ENCODE measurements around the gene SLC35F1. TPM values are rescaled to one million over a fixed set of nuclear protein-coding genes. Genes with fewer than 3 reads are reported as not detected.

SLC35F1 gene
- polyA plus RNA-seq, 1 donor: 5.1 TPM

DNA sequence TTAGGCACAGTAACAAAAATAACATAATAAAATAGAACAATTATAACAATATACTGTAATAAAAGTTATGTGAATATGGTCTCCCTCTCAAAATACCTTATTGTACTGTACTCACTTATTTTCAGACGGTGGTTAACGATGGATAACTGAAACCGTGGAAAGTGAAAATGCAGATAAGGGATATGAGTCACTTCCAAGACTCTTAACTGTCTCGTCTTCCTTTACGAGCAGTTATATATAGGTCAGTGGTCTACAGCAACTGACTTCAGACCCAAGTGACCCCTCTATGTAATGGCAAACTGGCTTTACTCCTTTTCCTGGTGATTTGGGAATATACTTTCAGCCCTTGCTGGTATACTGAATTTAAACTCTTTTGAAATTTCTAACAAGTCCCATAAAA is 261.4 kb downstream of the SLC35F1 start:
- H3K4me3 ChIP-seq (ENCODE audit: low read length): no peak overlapping the region
- no peak overlapping the region for H3K27ac ChIP-seq (ENCODE audit: low read length)
- no peaks in the 10 kb centered on the region for H3K36me3 ChIP-seq (ENCODE audit: control insufficient read depth, insufficient read depth, low read length)
- no peaks in the 10 kb centered on the region for H3K9me3 ChIP-seq (ENCODE audit: control insufficient read depth, low read depth, low read length)
- no peaks in the 10 kb centered on the region for H3K27me3 ChIP-seq (ENCODE audit: control insufficient read depth, insufficient read depth, low read length)
- WGBS (ENCODE audit: insufficient coverage, low lambda C conversion rate): no CpG with 5 or more reads among the region's 5 CpGs
- no peak for DNase-seq
- H3K4me1 ChIP-seq (ENCODE audit: control insufficient read depth, insufficient read depth, low read length): no peaks in the 10 kb centered on the region

DNA sequence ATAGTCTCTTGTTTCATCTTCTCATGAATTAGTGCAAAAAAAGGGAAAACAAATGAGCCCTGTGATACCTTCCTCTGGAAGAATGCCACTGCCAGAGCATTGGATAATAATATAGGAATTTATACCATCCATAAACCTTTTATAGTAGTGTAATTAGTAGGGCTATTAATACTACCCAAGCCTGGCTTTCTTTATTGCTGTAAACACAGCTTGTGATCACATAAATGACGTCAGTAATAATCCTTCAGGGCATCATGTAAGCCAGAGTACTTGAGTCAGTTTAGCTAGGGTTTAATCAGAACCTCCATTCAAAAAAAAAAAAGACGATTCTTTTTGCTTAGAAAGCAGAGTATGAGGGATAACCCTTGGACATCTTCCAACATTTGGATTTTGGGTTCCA is 264.8 kb downstream of the SLC35F1 start:
- Histone ChIP-seq H3K9me3 (ENCODE audit: control insufficient read depth, low read depth, low read length) (no peaks in the 10 kb centered on the region), H3K4me3 (ENCODE audit: low read length) (no peak overlapping the region), H3K27ac (ENCODE audit: low read length) (no peak overlapping the region), H3K36me3 (ENCODE audit: control insufficient read depth, insufficient read depth, low read length) (no peaks in the 10 kb centered on the region), H3K4me1 (ENCODE audit: control insufficient read depth, insufficient read depth, low read length) (no peaks in the 10 kb centered on the region), H3K27me3 (ENCODE audit: control insufficient read depth, insufficient read depth, low read length) (no peaks in the 10 kb centered on the region)
- 43% methylated on average over 1 of the region's 2 CpGs for whole genome bisulfite sequencing (ENCODE audit: insufficient coverage, low lambda C conversion rate)
- no peak for DNase-seq

DNA sequence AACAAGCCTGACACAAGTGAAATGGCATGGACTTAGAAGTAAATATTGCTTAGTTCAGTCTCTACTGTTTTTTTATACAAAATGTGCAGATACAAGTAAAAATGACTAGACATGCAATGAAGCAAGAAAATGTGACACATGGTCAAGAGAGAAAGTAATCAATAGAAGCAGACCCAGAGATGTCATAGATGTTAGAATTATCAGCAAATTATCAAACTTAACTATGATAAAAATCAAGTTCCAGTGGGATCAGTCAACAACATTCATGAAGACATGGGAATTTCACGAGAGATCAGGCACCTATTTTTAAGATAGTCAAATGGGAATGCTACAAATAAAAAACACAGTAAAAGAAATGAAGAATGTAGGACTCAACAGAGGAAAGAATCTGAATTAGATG is 267.0 kb downstream of the SLC35F1 start:
- 50% methylated on average over 1 of the region's 1 CpG for WGBS (ENCODE audit: insufficient coverage, low lambda C conversion rate)
- no peak overlapping the region for H3K27ac ChIP-seq (ENCODE audit: low read length)

DNA sequence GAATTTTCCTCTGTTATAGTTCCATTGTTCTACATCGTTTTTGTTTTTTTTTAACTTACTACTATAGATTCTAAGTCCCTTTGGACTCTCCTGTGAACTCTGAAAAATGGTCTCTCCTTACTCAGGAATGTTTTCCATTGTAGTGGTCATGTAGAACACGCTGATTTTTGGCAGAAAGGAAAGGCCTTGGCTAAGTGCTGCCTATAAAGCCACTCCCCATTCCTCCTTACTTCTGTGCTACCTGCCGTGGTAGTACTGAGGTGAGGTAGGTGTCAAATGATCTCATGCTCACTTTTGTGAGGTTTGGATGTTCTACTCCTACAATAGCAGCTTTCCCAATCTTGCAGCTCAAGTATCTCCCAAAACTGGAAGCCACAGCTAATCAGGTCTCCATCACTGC is 270.7 kb downstream of the SLC35F1 start:
- Histone ChIP-seq H3K4me1 (ENCODE audit: control insufficient read depth, insufficient read depth, low read length) (no peaks in the 10 kb centered on the region), H3K36me3 (ENCODE audit: control insufficient read depth, insufficient read depth, low read length) (no peaks in the 10 kb centered on the region), H3K27ac (ENCODE audit: low read length) (no peak overlapping the region), H3K9me3 (ENCODE audit: control insufficient read depth, low read depth, low read length) (no peaks in the 10 kb centered on the region), H3K4me3 (ENCODE audit: low read length) (no peak overlapping the region), H3K27me3 (ENCODE audit: control insufficient read depth, insufficient read depth, low read length) (no peaks in the 10 kb centered on the region)
- no peak for DNase-seq
- WGBS (ENCODE audit: insufficient coverage, low lambda C conversion rate): 92% methylated on average over 1 of the region's 3 CpGs

More for the DNA sequence above, 267.0 kb downstream of the SLC35F1 start:
- Histone ChIP-seq H3K4me1 (ENCODE audit: control insufficient read depth, insufficient read depth, low read length) (no peaks in the 10 kb centered on the region), H3K9me3 (ENCODE audit: control insufficient read depth, low read depth, low read length) (no peaks in the 10 kb centered on the region), H3K27me3 (ENCODE audit: control insufficient read depth, insufficient read depth, low read length) (no peaks in the 10 kb centered on the region), H3K4me3 (ENCODE audit: low read length) (no peak overlapping the region), H3K36me3 (ENCODE audit: control insufficient read depth, insufficient read depth, low read length) (no peaks in the 10 kb centered on the region)
- no peak for DNase-seq

DNA sequence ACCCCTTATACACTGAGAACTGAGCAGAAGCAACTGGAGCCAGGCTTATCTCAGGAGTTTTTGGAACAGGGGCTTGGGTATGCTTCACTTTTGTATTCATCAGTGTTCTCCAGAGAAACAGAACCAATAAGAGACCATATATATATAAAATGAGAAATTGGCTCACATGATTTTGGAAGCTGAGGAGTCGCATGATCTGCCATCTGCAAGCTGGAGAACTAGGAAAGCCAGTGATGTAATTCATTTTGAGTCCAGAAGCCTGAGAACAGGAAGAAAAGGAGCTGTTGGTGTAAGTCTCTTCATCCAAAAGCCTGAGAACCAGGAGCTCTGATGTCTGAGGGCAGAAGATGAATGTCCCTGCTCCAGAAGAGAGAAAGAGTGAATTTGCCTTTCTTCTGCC is 272.0 kb downstream of the SLC35F1 start:
- Histone ChIP-seq H3K27ac (ENCODE audit: low read length) (no peak overlapping the region), H3K9me3 (ENCODE audit: control insufficient read depth, low read depth, low read length) (no peaks in the 10 kb centered on the region), H3K36me3 (ENCODE audit: control insufficient read depth, insufficient read depth, low read length) (no peaks in the 10 kb centered on the region), H3K27me3 (ENCODE audit: control insufficient read depth, insufficient read depth, low read length) (no peaks in the 10 kb centered on the region), H3K4me3 (ENCODE audit: low read length) (no peak overlapping the region), H3K4me1 (ENCODE audit: control insufficient read depth, insufficient read depth, low read length) (no peaks in the 10 kb centered on the region)
- no CpG with 5 or more reads among the region's 1 CpG for WGBS (ENCODE audit: insufficient coverage, low lambda C conversion rate)
- DNase-seq: no peak

DNA sequence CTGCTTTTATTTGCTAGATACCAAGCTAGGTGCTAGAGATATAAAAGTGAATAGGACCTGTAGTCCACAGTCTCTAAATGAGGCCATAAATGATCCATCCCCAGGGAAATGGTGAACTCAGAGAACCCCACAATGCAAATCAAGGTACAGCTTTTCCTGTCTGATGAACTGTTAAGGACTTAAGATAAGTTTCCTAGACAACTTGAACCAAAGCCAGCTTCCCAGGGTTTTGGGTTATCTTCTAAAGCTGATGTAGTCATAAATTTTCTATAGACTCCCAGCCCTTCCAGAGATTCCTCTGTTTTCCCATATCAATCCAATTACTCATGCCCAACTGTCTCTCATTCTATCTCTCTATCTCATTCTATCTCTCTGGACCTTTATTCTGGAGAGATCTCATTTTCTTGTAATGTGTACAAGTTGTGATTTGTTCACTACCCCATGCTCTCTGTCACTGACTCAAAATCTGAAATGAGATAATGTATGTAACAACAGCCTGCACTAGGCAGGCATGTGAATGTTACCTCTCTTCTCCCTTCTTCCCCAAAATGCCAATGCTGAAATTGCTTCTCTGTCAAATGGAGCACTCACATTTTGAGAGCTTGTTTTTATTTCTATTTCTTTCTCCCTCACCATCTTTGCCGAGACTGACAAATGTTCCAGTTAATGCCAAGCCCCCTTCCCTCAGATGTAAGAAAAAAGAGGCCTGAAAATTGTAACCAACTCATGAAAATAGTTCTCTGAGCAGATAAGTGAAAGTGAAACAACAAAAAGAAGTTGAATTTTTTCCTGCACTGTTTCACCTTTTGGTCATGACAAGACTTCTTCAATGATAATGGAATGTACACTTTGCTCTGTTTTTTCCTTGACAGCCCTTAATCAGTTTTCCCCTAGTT is 279.9 kb downstream of the SLC35F1 start:
- H3K27me3 ChIP-seq (ENCODE audit: control insufficient read depth, insufficient read depth, low read length): no peaks in the 10 kb centered on the region
- DNase-seq: no peak
- no peaks in the 10 kb centered on the region for H3K36me3 ChIP-seq (ENCODE audit: control insufficient read depth, insufficient read depth, low read length)
- H3K4me1 ChIP-seq (ENCODE audit: control insufficient read depth, insufficient read depth, low read length): no peaks in the 10 kb centered on the region
- H3K27ac ChIP-seq (ENCODE audit: low read length): no peak overlapping the region
- WGBS (ENCODE audit: insufficient coverage, low lambda C conversion rate): 80% methylated on average over 1 of the region's 1 CpG
- H3K9me3 ChIP-seq (ENCODE audit: control insufficient read depth, low read depth, low read length): no peaks in the 10 kb centered on the region
- no peak overlapping the region for H3K4me3 ChIP-seq (ENCODE audit: low read length)

DNA sequence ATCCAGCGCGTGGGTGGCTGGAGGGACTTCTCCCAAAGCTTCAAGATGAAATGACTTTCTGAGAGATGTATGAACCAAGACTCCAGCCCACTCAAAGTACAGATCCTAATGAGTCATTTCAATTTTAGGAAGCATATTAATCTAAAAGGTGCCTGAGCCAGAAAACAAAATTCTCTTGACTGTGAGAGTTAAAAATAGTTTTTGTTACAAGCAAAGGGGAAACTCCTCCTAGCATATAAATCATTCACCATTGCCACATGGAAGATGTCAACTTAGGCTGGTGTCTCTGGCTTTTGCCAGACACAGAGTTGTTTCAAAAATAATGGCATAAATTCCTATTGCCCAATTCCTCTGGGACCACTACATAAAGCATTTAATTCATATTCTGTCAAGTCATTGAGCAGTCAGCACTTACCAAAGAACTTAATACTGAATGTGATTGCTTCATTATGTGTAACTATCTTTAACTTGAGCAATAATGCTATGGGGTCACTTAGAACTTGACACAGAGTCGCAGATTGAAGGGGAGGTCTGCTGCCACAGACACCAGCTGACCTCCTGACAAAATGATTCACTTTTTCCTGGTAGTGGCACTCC is 280.6 kb downstream of the SLC35F1 start:
- no peak overlapping the region for H3K4me3 ChIP-seq (ENCODE audit: low read length)
- DNase-seq: no peak
- H3K27ac ChIP-seq (ENCODE audit: low read length): no peak overlapping the region
- no peaks in the 10 kb centered on the region for H3K36me3 ChIP-seq (ENCODE audit: control insufficient read depth, insufficient read depth, low read length)
- H3K9me3 ChIP-seq (ENCODE audit: control insufficient read depth, low read depth, low read length): no peaks in the 10 kb centered on the region
- no peaks in the 10 kb centered on the region for H3K4me1 ChIP-seq (ENCODE audit: control insufficient read depth, insufficient read depth, low read length)
- no CpG with 5 or more reads among the region's 3 CpGs for WGBS (ENCODE audit: insufficient coverage, low lambda C conversion rate)
- H3K27me3 ChIP-seq (ENCODE audit: control insufficient read depth, insufficient read depth, low read length): no peaks in the 10 kb centered on the region

DNA sequence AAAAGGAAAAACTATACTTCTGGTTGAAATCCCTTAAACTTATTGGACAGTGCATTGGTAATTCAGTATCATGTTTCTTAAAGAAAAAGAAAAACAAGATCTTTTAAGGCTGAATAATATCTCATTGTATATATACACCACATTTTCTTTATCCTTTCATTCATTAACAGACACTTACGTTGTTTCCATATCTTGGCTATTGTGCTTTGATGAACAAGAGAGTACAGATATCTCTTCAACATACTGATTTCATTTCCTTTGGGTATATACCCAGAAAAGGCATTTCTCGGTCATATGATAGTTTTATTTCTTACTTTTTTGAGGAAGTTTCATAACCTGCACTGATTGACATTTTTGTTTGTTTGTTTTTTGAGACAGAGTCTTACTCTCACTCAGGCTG is 281.5 kb downstream of the SLC35F1 start:
- no peaks in the 10 kb centered on the region for H3K9me3 ChIP-seq (ENCODE audit: control insufficient read depth, low read depth, low read length)
- WGBS (ENCODE audit: insufficient coverage, low lambda C conversion rate): 95% methylated on average over 2 of the region's 2 CpGs
- H3K4me1 ChIP-seq (ENCODE audit: control insufficient read depth, insufficient read depth, low read length): no peaks in the 10 kb centered on the region
- no peaks in the 10 kb centered on the region for H3K27me3 ChIP-seq (ENCODE audit: control insufficient read depth, insufficient read depth, low read length)
- no peak overlapping the region for H3K27ac ChIP-seq (ENCODE audit: low read length)
- H3K4me3 ChIP-seq (ENCODE audit: low read length): no peak overlapping the region
- no peaks in the 10 kb centered on the region for H3K36me3 ChIP-seq (ENCODE audit: control insufficient read depth, insufficient read depth, low read length)
- DNase-seq: no peak

DNA sequence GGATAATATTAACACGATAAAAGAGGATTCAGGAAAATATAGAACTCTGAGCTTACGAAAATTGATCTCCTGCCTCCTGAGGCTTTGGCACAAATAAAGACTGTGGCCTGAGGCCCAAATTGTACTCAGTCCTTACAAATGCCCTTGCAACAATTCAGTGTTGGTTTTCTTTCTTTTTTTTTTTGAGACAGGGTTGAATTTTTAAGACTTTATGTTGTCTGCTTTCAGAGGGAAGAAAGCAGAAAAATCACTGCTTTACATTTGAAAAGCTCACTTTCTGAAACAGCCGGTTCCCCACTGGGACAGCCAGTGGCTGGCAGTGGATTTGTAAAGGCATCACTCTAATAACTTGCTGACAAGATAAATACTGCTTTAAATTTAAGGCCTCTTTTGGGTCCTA is 290.5 kb downstream of the SLC35F1 start:
- Histone ChIP-seq H3K27ac (ENCODE audit: low read length) (no peak overlapping the region), H3K36me3 (ENCODE audit: control insufficient read depth, insufficient read depth, low read length) (no peaks in the 10 kb centered on the region), H3K9me3 (ENCODE audit: control insufficient read depth, low read depth, low read length) (no peaks in the 10 kb centered on the region), H3K27me3 (ENCODE audit: control insufficient read depth, insufficient read depth, low read length) (no peaks in the 10 kb centered on the region), H3K4me3 (ENCODE audit: low read length) (no peak overlapping the region), H3K4me1 (ENCODE audit: control insufficient read depth, insufficient read depth, low read length) (no peaks in the 10 kb centered on the region)
- WGBS (ENCODE audit: insufficient coverage, low lambda C conversion rate): no CpG with 5 or more reads among the region's 3 CpGs
- DNase-seq: no peak

DNA sequence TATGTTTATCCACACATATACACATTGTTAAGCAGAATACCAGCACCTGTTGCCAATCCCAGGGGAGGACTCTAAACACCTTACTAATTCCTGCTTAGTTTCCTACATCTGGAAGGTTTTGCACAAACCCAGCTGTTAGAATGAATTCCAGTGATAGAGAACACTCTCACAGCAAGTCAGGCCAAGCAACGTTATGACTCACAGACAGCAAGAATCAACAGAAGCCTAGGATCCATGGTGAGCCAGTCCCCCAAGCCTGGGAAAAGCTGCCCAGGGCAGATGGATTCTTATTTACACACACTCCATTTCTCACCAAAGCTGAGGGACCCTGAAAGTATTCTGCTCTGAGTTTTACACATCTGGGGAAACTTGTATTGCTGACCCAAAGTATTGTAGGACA is 291.7 kb downstream of the SLC35F1 start:
- Histone ChIP-seq H3K4me1 (ENCODE audit: control insufficient read depth, insufficient read depth, low read length) (no peaks in the 10 kb centered on the region), H3K27me3 (ENCODE audit: control insufficient read depth, insufficient read depth, low read length) (no peaks in the 10 kb centered on the region), H3K4me3 (ENCODE audit: low read length) (no peak overlapping the region), H3K36me3 (ENCODE audit: control insufficient read depth, insufficient read depth, low read length) (no peaks in the 10 kb centered on the region), H3K27ac (ENCODE audit: low read length) (no peak overlapping the region), H3K9me3 (ENCODE audit: control insufficient read depth, low read depth, low read length) (no peaks in the 10 kb centered on the region)
- no peak for DNase-seq
- WGBS (ENCODE audit: insufficient coverage, low lambda C conversion rate): no CpG with 5 or more reads among the region's 1 CpG

DNA sequence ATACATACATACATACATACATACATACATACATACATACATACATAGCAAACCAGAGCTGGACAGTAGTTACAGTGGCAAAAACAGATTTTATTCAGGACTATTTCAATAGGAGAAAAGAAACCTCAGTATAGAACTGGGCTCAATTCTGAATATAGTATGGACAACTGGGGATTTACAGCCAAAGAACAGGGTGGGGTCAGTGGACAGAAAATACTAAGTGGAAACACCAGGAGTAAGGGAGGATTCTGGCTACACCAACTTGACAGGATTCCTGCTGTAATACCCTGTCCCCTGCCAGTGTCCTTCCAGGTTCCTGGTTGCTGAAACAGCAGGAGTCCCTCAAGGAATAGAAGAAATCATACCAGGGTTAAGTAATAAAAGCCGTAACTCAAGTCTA is 293.1 kb downstream of the SLC35F1 start:
- WGBS (ENCODE audit: insufficient coverage, low lambda C conversion rate): 100% methylated on average over 1 of the region's 1 CpG

More for the DNA sequence above, 293.1 kb downstream of the SLC35F1 start:
- no peaks in the 10 kb centered on the region for H3K4me1 ChIP-seq (ENCODE audit: control insufficient read depth, insufficient read depth, low read length)
- no peak overlapping the region for H3K4me3 ChIP-seq (ENCODE audit: low read length)
- no peaks in the 10 kb centered on the region for H3K9me3 ChIP-seq (ENCODE audit: control insufficient read depth, low read depth, low read length)
- H3K36me3 ChIP-seq (ENCODE audit: control insufficient read depth, insufficient read depth, low read length): no peaks in the 10 kb centered on the region
- no peak for DNase-seq
- H3K27me3 ChIP-seq (ENCODE audit: control insufficient read depth, insufficient read depth, low read length): no peaks in the 10 kb centered on the region
- H3K27ac ChIP-seq (ENCODE audit: low read length): no peak overlapping the region

Measured in large intestine (tissue), 3 donors.